Suprapubic skin (tissue), 4 donors: Measurements from ENCODE around the gene ZSWIM5. TPM values are rescaled to one million over a fixed set of nuclear protein-coding genes. Genes with fewer than 3 reads are reported as not detected.
"Not testable (repeated sequence)": the region's sequence is repeated elsewhere in the genome, so short reads cannot be mapped to it uniquely, and the experiment has no call there.

Experiments
- DNase-seq, 2 donors: peaks; one replicate each; pipeline ENCODE4 v3.0.0-alpha.2; 2019; ENCODE audit warnings: low spot score in 2 of 2
- H3K27ac ChIP-seq: fragments of 200-600 bp; sonication (generic); one replicate; pipeline ENCODE4 v1.5.1; 2019
- H3K27me3 ChIP-seq: fragments of 200-600 bp; sonication (generic); one replicate; pipeline ENCODE4 v1.5.1; 2019
- H3K36me3 ChIP-seq: fragments of 200-600 bp; sonication (generic); one replicate; pipeline ENCODE4 v1.5.1; 2019
- H3K4me1 ChIP-seq: fragments of 200-600 bp; sonication (generic); one replicate; pipeline ENCODE4 v1.5.1; 2019
- H3K4me3 ChIP-seq: fragments of 200-600 bp; sonication (generic); one replicate; pipeline ENCODE4 v1.5.1; 2019; ENCODE audit warnings: mild to moderate bottlenecking
- H3K9me3 ChIP-seq: fragments of 200-600 bp; sonication (generic); one replicate; pipeline ENCODE4 v1.5.1; 2019
- EP300 ChIP-seq: sonication (generic); formaldehyde crosslinking; IDR thresholded peaks from one replicate; pipeline ENCODE4 v1.6.1; 2017; ENCODE audit warnings: antibody characterized with exemption
- POLR2A ChIP-seq, 2 donors: fragments of 450-650 bp; IDR thresholded peaks; one replicate each; pipeline ENCODE4 v1.6.1; 2017; ENCODE audit warnings: antibody characterized with exemption in 2 of 2, mild to moderate bottlenecking in 2 of 2, moderate library complexity in 2 of 2
- POLR2AphosphoS5 ChIP-seq, 3 donors: sonication (generic); formaldehyde crosslinking; IDR thresholded peaks; one replicate each; pipeline ENCODE4 v1.6.1; 2017; ENCODE audit warnings: antibody characterized with exemption in 3 of 3
- WGBS: methylation state at CpG from one replicate; pipeline ENCODE4 v1.1.5; 2018; 5-methylcytosine and 5-hydroxymethylcytosine counted together
- total RNA-seq, 4 donors: library from RNA; depleted of rRNA; stranded (reverse); fragments of >200 nt; gene quantifications; one replicate each; pipeline ENCODE4 v1.1.0, GENCODE V29; 2016
- TF ChIP-seq, protein P1 (sequence below), 2 donors: fragments of 200-600 bp in 1 of 2; fragments of 450-650 bp in 1 of 2; sonication (generic) in 1 of 2; IDR thresholded peaks; one replicate each; pipeline ENCODE4 v1.5.1; 2016 to 2019; ENCODE audit warnings: antibody characterized with exemption in 2 of 2, mild to moderate bottlenecking in 1 of 2, moderate library complexity in 1 of 2

Gene ZSWIM5
- total RNA-seq, 4 donors from 2014 or later = 1.9 to 3.5 (median 2.8) TPM

DNA sequence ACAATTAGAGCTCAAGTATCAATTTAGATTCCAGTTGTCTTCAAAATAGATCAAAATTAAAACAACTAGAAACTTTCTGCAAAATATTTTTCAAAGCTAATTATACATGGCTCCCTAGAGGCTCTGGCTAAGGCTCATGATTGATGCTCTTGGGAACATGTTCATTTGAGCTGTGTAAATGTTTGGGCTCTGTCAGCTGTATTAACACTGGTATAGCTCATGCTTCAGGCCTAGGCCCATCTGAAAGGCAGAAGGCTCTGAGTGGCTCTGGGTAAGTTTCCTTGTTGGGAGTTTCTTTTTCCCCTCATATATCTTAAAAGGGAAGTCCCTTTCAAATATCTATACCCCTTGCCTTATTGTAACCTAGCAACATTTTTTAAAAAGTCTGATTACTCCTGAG, 113.1 kb downstream of the ZSWIM5 start:
- Histone ChIP-seq H3K36me3 (no peaks in the 10 kb centered on the region), H3K4me3 (no peak overlapping the region), H3K27ac (no peak overlapping the region), H3K27me3 (no peaks in the 10 kb centered on the region), H3K4me1 (no peaks in the 10 kb centered on the region), H3K9me3 (no peaks in the 10 kb centered on the region)
- no peak for DNase-seq
- TF ChIP-seq POLR2AphosphoS5 (IDR thresholded peaks at IDR 0.05) (no peak), EP300 (no peak), POLR2A (IDR thresholded peaks at IDR 0.05) (no peak)
- TF ChIP-seq, protein P1, sequence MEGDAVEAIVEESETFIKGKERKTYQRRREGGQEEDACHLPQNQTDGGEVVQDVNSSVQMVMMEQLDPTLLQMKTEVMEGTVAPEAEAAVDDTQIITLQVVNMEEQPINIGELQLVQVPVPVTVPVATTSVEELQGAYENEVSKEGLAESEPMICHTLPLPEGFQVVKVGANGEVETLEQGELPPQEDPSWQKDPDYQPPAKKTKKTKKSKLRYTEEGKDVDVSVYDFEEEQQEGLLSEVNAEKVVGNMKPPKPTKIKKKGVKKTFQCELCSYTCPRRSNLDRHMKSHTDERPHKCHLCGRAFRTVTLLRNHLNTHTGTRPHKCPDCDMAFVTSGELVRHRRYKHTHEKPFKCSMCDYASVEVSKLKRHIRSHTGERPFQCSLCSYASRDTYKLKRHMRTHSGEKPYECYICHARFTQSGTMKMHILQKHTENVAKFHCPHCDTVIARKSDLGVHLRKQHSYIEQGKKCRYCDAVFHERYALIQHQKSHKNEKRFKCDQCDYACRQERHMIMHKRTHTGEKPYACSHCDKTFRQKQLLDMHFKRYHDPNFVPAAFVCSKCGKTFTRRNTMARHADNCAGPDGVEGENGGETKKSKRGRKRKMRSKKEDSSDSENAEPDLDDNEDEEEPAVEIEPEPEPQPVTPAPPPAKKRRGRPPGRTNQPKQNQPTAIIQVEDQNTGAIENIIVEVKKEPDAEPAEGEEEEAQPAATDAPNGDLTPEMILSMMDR (IDR thresholded peaks at IDR 0.05) = no peak

DNA sequence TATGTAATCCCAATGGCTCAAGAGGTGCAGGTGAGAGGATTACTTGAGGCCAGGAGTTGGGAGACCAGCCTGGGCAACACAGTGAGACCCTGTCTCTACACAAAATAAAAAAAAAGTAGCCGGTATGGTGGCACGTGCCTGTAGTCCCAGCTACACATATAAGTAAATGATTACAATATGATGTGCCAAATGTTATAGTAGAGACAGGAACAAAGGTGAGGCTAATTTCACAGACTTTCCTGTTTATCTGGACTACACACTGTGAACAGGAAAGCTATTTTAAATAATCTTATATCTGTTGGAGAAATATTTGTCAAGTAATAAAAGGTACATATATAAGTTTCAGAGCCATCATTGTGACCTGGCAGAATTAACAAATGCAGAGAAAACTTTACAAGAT, 116.7 kb downstream of the ZSWIM5 start:
- Histone ChIP-seq H3K9me3 (no peaks in the 10 kb centered on the region), H3K4me1 (no peaks in the 10 kb centered on the region), H3K36me3 (no peaks in the 10 kb centered on the region), H3K27ac (no peak overlapping the region), H3K4me3 (no peak overlapping the region), H3K27me3 (no peaks in the 10 kb centered on the region)
- TF ChIP-seq POLR2AphosphoS5 (IDR thresholded peaks at IDR 0.05) (no peak), EP300 (no peak), POLR2A (IDR thresholded peaks at IDR 0.05) (no peak)
- TF ChIP-seq, protein P1 (IDR thresholded peaks at IDR 0.05) = no peak
- DNase-seq = no peak
- 77% methylated on average over 2 of the region's 2 CpGs for WGBS

DNA sequence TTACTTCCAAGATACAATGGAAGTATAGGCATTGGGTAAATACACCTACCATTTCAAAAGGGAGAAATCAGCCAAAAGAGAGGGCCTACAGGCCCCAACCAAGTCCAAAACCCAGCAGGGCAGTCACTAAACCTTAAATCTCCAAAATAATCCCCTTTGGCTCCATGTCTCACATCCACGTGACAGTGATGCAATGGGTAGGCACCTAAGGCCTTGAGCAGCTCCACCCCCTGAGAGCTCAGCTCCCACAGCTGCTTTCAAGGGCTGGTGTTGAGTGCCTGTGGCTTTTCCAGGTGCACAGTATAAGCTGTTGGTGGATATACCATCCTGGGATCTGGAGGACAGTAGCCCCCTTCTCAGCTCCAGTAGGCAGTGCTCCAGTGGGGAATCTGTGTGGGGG, 121.8 kb downstream of the ZSWIM5 start:
- WGBS = 75% methylated on average over 1 of the region's 1 CpG
- no peak overlapping the region for H3K4me3 ChIP-seq
- no peak overlapping the region for H3K27ac ChIP-seq
- no peak for TF ChIP-seq EP300
- TF ChIP-seq POLR2AphosphoS5 (IDR thresholded peaks at IDR 0.05) = no peak
- TF ChIP-seq, protein P1 (IDR thresholded peaks at IDR 0.05) = no peak
- no peak for TF ChIP-seq POLR2A (IDR thresholded peaks at IDR 0.05)
- no peaks in the 10 kb centered on the region for H3K27me3 ChIP-seq
- no peaks in the 10 kb centered on the region for H3K36me3 ChIP-seq
- no peak for DNase-seq
- H3K9me3 ChIP-seq = no peaks in the 10 kb centered on the region
- no peaks in the 10 kb centered on the region for H3K4me1 ChIP-seq

DNA sequence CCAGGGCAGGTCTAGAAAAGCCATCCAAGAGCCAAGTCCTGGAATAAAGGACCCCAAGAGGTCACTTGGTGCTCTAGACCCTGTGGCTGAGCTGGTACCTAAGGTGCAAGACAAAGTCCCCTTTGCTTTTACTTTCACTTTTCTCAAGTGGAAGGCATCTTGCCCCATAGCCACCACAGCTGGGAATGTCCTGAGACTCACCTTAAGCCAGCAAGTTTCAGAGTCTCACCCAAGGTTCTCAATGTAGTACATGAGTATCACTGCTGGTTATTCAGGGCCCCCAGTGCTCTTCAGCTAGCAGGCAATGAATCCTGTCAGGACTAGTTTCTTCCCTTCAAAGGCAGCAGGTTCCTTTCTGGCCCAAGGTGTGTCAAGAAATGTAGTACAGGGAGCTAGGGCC, 126.9 kb downstream of the ZSWIM5 start:
- no peak overlapping the region for H3K4me3 ChIP-seq
- no peak for TF ChIP-seq EP300
- no peak for TF ChIP-seq POLR2A (IDR thresholded peaks at IDR 0.05)
- TF ChIP-seq, protein P1 (IDR thresholded peaks at IDR 0.05) = no peak
- no peak for TF ChIP-seq POLR2AphosphoS5 (IDR thresholded peaks at IDR 0.05)
- H3K9me3 ChIP-seq = no peaks in the 10 kb centered on the region
- H3K27ac ChIP-seq = no peak overlapping the region
- H3K4me1 ChIP-seq = no peaks in the 10 kb centered on the region
- no peak for DNase-seq
- no peaks in the 10 kb centered on the region for H3K36me3 ChIP-seq
- no peaks in the 10 kb centered on the region for H3K27me3 ChIP-seq

DNA sequence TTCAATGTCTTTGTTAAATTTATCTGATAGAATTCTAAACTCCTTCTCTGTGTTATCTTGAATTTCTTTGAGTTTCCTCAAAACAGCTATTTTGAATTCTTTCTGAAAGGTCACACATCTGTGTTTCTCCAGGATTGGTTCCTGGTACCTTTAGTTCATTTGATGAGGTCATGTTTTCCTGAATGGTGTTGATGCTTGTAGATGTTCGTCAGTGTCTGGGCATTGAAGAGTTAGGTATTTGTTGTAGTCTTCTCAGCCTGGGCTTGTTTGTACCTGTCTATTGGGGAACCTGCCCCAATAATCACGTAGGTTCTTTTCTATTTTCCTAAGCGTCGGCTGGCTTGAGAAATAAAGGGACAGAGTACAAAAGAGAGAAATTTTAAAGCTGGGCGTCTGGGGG, 129.4 kb downstream of the ZSWIM5 start:
- H3K9me3 ChIP-seq, DNase-seq, H3K27me3 ChIP-seq, H3K4me1 ChIP-seq, H3K4me3 ChIP-seq, H3K27ac ChIP-seq, H3K36me3 ChIP-seq: not testable (repeated sequence)
- 79% methylated on average over 5 of the region's 5 CpGs for WGBS

DNA sequence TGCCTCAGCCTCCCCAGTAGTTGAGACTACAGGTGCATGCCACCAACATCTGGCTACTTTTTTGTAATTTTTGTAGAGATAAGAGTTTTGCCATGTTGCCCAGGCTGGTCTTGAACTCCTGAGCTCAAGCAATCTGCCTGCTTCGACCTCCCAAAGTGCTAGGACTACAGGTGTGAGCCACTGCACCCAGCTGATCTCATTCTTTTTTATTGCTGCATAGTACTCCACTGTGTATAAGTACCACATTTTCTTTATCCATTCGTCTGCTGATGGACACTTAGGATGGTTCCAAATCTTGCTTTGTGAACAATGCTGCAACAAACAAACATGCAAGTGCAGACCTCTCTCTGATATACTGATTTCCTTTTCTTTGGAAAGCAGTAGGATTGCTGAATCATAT, 134.8 kb downstream of the ZSWIM5 start:
- no peak for TF ChIP-seq POLR2AphosphoS5 (IDR thresholded peaks at IDR 0.05)
- TF ChIP-seq EP300 = no peak
- TF ChIP-seq POLR2A (IDR thresholded peaks at IDR 0.05) = no peak
- TF ChIP-seq, protein P1 (IDR thresholded peaks at IDR 0.05) = no peak
- Histone ChIP-seq H3K4me3 (no peak overlapping the region), H3K27me3 (no peaks in the 10 kb centered on the region), H3K4me1 (no peaks in the 10 kb centered on the region), H3K27ac (no peak overlapping the region), H3K9me3 (peaks cover 7% of the 10 kb centered on the region), H3K36me3 (no peaks in the 10 kb centered on the region)
- WGBS = 74% methylated on average over 2 of the region's 2 CpGs
- DNase-seq = no peak
